ENCODE results near the gene ASPHD2.

DNA sequence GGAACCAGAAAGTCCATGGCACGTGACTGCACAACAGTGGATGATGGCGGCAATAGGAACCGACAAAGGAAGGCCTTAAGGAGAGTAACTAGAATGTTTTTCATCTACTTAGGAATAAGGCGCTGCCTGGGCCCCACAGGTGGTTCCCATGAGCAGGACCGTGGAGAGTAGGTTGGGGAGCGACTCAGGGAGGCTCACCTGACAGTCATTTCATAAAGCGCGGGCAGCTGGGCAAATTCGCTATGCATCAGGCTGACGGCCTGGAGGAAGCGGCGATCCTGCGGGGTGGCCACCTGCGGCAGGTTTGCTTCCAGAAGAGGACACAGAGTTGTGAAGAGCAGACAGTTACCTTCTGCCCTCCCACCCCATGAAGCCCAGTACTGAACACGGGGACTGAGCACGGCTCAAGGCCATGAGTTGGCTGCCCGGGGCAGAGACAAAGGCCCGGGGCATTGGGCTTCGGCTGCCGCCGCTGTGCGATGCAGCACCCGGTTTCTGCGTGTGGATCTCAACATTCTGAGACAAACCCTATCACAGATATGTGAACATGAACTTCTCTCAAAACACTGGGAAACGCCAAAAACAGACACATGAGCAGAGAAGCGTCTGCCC is 28.7 kb downstream of the ASPHD2 start:
- TF ChIP-seq, protein P1, sequence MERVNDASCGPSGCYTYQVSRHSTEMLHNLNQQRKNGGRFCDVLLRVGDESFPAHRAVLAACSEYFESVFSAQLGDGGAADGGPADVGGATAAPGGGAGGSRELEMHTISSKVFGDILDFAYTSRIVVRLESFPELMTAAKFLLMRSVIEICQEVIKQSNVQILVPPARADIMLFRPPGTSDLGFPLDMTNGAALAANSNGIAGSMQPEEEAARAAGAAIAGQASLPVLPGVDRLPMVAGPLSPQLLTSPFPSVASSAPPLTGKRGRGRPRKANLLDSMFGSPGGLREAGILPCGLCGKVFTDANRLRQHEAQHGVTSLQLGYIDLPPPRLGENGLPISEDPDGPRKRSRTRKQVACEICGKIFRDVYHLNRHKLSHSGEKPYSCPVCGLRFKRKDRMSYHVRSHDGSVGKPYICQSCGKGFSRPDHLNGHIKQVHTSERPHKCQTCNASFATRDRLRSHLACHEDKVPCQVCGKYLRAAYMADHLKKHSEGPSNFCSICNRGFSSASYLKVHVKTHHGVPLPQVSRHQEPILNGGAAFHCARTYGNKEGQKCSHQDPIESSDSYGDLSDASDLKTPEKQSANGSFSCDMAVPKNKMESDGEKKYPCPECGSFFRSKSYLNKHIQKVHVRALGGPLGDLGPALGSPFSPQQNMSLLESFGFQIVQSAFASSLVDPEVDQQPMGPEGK (CRISPR knock-in tag; IDR thresholded peaks at IDR 0.05; ENCODE audit: borderline replicate concordance) = no peak
- TF ChIP-seq, protein P2, sequence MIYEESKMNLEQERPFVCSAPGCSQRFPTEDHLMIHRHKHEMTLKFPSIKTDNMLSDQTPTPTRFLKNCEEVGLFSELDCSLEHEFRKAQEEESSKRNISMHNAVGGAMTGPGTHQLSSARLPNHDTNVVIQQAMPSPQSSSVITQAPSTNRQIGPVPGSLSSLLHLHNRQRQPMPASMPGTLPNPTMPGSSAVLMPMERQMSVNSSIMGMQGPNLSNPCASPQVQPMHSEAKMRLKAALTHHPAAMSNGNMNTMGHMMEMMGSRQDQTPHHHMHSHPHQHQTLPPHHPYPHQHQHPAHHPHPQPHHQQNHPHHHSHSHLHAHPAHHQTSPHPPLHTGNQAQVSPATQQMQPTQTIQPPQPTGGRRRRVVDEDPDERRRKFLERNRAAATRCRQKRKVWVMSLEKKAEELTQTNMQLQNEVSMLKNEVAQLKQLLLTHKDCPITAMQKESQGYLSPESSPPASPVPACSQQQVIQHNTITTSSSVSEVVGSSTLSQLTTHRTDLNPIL (CRISPR knock-in tag; IDR thresholded peaks at IDR 0.05; ENCODE audit: low read depth) = no peak
- TF ChIP-seq ZNF565 (CRISPR knock-in tag; conservative IDR thresholded peaks at IDR 0.05; ENCODE audit: low read depth) = no peak
- TF ChIP-seq ZFP3 (CRISPR knock-in tag; IDR thresholded peaks at IDR 0.05) = no peak
- TF ChIP-seq PPARA (CRISPR knock-in tag; IDR thresholded peaks at IDR 0.05; ENCODE audit: borderline replicate concordance) = no peak
- no peak for TF ChIP-seq RARB (CRISPR knock-in tag; IDR thresholded peaks at IDR 0.05)
- TF ChIP-seq, protein P3, sequence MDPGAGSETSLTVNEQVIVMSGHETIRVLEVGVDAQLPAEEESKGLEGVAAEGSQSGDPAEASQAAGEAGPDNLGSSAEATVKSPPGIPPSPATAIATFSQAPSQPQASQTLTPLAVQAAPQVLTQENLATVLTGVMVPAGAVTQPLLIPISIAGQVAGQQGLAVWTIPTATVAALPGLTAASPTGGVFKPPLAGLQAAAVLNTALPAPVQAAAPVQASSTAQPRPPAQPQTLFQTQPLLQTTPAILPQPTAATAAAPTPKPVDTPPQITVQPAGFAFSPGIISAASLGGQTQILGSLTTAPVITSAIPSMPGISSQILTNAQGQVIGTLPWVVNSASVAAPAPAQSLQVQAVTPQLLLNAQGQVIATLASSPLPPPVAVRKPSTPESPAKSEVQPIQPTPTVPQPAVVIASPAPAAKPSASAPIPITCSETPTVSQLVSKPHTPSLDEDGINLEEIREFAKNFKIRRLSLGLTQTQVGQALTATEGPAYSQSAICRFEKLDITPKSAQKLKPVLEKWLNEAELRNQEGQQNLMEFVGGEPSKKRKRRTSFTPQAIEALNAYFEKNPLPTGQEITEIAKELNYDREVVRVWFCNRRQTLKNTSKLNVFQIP (CRISPR knock-in tag; IDR thresholded peaks at IDR 0.05; ENCODE audit: borderline replicate concordance, low read depth) = no peak
- no peak for TF ChIP-seq ARNTL (CRISPR knock-in tag; IDR thresholded peaks at IDR 0.05; ENCODE audit: borderline replicate concordance, low read depth)
